ENCODE data around the gene PTPN4.

Gene PTPN4

GRCh38 chr2:120028795-120029194, 269.1 kb downstream of the PTPN4 start:
- no peak for DNase-seq

GRCh38 chr2:120029672-120030640, 270.2 kb downstream of the PTPN4 start:
- DNase-seq: no peak

GRCh38 chr2:120032297-120032696, 272.6 kb downstream of the PTPN4 start:
- no peak for DNase-seq

All from stimulated activated CD4-positive, alpha-beta T cell treated with anti-CD3 and anti-CD28 coated beads, Interleukin-2, amount 100 ng/mL, for 48 hours (primary cell).